SJCRH30 (cell line): Measurements from ENCODE around the gene NFIL3. TPM values are rescaled to one million over a fixed set of nuclear protein-coding genes. Genes with fewer than 3 reads are reported as not detected.
"Not testable (repeated sequence)": the region's sequence is repeated elsewhere in the genome, so short reads cannot be mapped to it uniquely, and the experiment has no call there.

ENCODE experiments used
- DNase-seq, 2 experiments: peaks; one replicate each; pipeline ENCODE4 v3.0.0-alpha.2; 2015 to 2020
- H3K27ac ChIP-seq: fragments of 250-450 bp; sonication (Bioruptor Pico); 2 replicates; pipeline ENCODE4 v1.5.1; 2020; ENCODE audit warnings: mild to moderate bottlenecking, moderate library complexity
- H3K27me3 ChIP-seq: fragments of 250-450 bp; sonication (Bioruptor Pico); 2 replicates; pipeline ENCODE4 v1.5.1; 2020; ENCODE audit warnings: mild to moderate bottlenecking, moderate library complexity
- H3K36me3 ChIP-seq: fragments of 250-450 bp; sonication (Bioruptor Pico); 2 replicates; pipeline ENCODE4 v1.5.1; 2020; ENCODE audit warnings: mild to moderate bottlenecking, moderate library complexity
- H3K4me1 ChIP-seq: fragments of 250-450 bp; sonication (Bioruptor Pico); 2 replicates; pipeline ENCODE4 v1.5.1; 2020; ENCODE audit warnings: mild to moderate bottlenecking, moderate library complexity
- H3K4me3 ChIP-seq: fragments of 250-450 bp; sonication (Bioruptor Pico); 2 replicates; pipeline ENCODE4 v1.5.1; 2020; ENCODE audit warnings: mild to moderate bottlenecking, moderate library complexity
- H3K9me3 ChIP-seq: fragments of 250-450 bp; sonication (Bioruptor Pico); replicated peaks from 2 replicates; pipeline ENCODE4 v1.5.1; 2020; ENCODE audit warnings: mild to moderate bottlenecking, moderate library complexity
- total RNA-seq: library from RNA; depleted of rRNA; stranded (reverse); fragments of >200 nt; shearing (Covaris generic); gene quantifications from 2 replicates; pipeline ENCODE4 v1.2.3, GENCODE V29; 2014; rRNA removed

NFIL3 gene
- 7.3 and 9.2 TPM in 2 replicates for total RNA-seq

DNA sequence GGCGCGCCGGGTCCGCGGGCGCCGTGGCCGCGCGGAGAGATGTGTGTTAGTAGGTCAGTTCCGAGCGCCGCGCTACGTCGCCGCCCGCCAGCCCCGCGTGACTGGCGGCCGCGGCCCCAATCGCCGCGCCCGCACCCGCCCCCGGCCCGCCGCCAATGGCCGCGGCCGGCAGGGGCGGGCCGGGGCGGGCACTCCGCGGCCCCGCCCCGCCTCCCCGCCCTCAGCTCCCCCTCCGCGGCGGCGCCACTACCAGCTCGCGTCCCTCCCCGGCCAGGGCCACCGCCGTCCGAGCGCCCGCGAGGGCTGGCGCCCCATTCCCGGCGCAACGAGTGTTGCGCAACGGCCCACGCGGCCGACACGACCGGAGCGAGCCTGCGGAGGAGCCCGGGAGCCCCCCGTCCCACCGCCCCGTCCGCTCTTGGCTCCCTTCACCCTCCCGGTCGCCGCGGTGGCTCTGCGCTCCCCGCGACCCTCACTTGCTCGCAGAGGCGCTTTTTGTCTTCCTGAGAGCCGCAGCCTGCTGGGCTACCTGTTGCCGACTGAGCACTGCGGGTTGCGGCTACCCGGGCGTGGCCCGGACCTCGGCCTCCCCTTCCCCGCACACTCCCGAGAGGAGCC, at the start of gene NFIL3:
NFIL3 (minus strand) TSS at position 48 of the 618 bp plus-strand sequence. CDS start 13,098 bp downstream, outside the sequence.
- DNase-seq = peak; percentile 77 to 85
- Histone ChIP-seq H3K27me3 (no peaks in the 10 kb centered on the region), H3K4me3 (peak within 1 kb of the TSS; percentile 95), H3K4me1 (no peaks in the 10 kb centered on the region; the same call in 1 of the 2 replicates), H3K36me3 (no peaks in the 10 kb centered on the region), H3K27ac (peak within 1 kb of the TSS; percentile 57), H3K9me3 (no peaks in the 10 kb centered on the region)

- not testable (repeated sequence) for H3K9me3 ChIP-seq, H3K27me3 ChIP-seq, H3K4me1 ChIP-seq, H3K36me3 ChIP-seq, DNase-seq, H3K4me3 ChIP-seq, H3K27ac ChIP-seq
These were observed 47.9 kb upstream of the NFIL3 start for GRCh38 chr9:91471524-91471923.

DNA sequence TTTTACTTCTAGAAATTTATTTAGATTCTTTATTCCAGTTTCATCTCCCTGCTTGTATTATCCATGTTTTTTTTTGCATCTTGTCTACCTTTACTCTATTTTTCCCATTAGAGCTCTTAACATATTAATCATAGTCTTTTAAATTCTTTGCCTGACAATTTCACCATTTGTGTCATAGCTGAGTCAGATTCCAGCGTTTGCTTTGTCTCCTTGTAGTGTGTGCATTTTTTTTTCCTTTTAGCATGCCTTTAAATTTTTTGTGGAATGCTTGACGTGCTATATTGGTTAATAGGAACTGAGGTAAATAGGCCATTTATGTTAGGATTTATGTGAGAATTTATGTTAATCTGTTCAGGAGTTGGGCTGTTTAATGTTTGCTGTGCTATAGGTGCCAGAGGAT, 41.8 kb upstream of the NFIL3 start:
- no peak overlapping the region for H3K27ac ChIP-seq

GRCh38 chr9:91458906-91459305, 35.3 kb upstream of the NFIL3 start:
- no peaks in the 10 kb centered on the region for H3K9me3 ChIP-seq
- H3K36me3 ChIP-seq = no peaks in the 10 kb centered on the region
- H3K27me3 ChIP-seq = no peaks in the 10 kb centered on the region
- H3K4me3 ChIP-seq = no peak overlapping the region
- H3K27ac ChIP-seq = no peak overlapping the region
- no peak for DNase-seq
- no peaks in the 10 kb centered on the region for H3K4me1 ChIP-seq

More for the DNA sequence above, 41.8 kb upstream of the NFIL3 start:
- no peak overlapping the region for H3K4me3 ChIP-seq
- no peaks in the 10 kb centered on the region for H3K9me3 ChIP-seq
- no peak for DNase-seq
- no peaks in the 10 kb centered on the region for H3K36me3 ChIP-seq
- no peaks in the 10 kb centered on the region for H3K27me3 ChIP-seq
- no peaks in the 10 kb centered on the region for H3K4me1 ChIP-seq

- no peak for DNase-seq
- H3K36me3 ChIP-seq = no peaks in the 10 kb centered on the region
- H3K27me3 ChIP-seq = no peaks in the 10 kb centered on the region
- H3K4me3 ChIP-seq = no peak overlapping the region
- H3K4me1 ChIP-seq = no peaks in the 10 kb centered on the region
- H3K9me3 ChIP-seq = no peaks in the 10 kb centered on the region
- H3K27ac ChIP-seq = no peak overlapping the region
These were observed 29.2 kb upstream of the NFIL3 start for GRCh38 chr9:91452844-91453243.

- Histone ChIP-seq H3K27me3 (no peaks in the 10 kb centered on the region), H3K9me3 (no peaks in the 10 kb centered on the region), H3K36me3 (no peaks in the 10 kb centered on the region), H3K4me3 (no peak overlapping the region), H3K27ac (no peak overlapping the region), H3K4me1 (no peaks in the 10 kb centered on the region)
- no peak for DNase-seq
These were observed 28.0 kb upstream of the NFIL3 start for GRCh38 chr9:91451431-91452270.

DNA sequence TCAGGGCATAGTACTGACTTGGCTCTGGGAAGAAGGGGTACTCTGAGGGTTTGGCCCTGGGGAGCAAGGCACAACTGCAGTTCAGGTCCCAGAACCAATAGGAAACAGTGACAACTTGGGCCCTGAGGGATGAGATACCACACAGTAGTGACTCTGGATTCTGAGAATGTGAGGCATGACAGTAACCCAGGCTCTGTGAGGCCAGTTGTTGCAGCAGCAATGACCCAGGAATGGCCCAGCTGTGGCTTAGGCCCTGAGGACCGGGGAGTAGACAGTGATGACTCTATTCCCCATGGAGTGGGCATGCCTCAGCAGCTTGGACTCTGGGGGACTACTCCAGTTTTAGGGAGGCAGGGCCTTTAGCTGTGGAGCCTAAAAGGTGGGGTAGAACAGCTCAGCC, 21.5 kb upstream of the NFIL3 start:
- H3K36me3 ChIP-seq = no peaks in the 10 kb centered on the region
- no peak overlapping the region for H3K27ac ChIP-seq
- H3K9me3 ChIP-seq = no peaks in the 10 kb centered on the region
- peaks cover 4% of the 10 kb centered on the region; the same call in 1 of the 2 replicates for H3K27me3 ChIP-seq
- no peak for DNase-seq
- H3K4me1 ChIP-seq = no peaks in the 10 kb centered on the region
- no peak overlapping the region for H3K4me3 ChIP-seq

GRCh38 chr9:91443994-91444392, 20.4 kb upstream of the NFIL3 start:
- no peaks in the 10 kb centered on the region for H3K36me3 ChIP-seq
- H3K27ac ChIP-seq = no peak overlapping the region
- no peaks in the 10 kb centered on the region for H3K4me1 ChIP-seq
- peaks cover 4% of the 10 kb centered on the region; the same call in 1 of the 2 replicates for H3K27me3 ChIP-seq
- DNase-seq = no peak
- no peaks in the 10 kb centered on the region for H3K9me3 ChIP-seq
- no peak overlapping the region for H3K4me3 ChIP-seq

GRCh38 chr9:91443321-91443993, 19.8 kb upstream of the NFIL3 start:
- Histone ChIP-seq H3K9me3 (no peaks in the 10 kb centered on the region), H3K27ac (no peak overlapping the region), H3K27me3 (peaks cover 4% of the 10 kb centered on the region; the same call in 1 of the 2 replicates), H3K4me3 (no peak overlapping the region), H3K4me1 (no peaks in the 10 kb centered on the region), H3K36me3 (no peaks in the 10 kb centered on the region)
- peak; percentile 52 to 56 for DNase-seq

DNA sequence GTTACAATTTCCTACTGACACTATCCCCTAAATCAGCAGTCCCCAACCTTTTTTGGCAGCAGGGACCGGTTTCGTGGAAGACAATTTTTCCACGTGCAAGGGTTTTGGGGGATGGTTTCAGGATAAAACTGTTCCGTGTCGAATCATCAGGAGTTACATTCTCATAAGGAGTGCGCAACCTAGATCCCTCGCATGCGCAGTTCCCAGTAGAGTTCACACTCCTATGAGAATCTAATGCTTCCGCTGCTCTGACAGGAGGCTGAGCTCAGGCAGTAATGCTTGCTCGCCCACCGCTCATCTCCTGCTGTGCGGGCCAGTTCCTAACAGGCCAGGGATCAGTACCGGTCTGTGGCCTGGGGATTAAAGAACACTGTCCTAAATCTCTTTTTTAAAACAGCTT, 13.2 kb upstream of the NFIL3 start:
- H3K4me1 ChIP-seq = no peaks in the 10 kb centered on the region
- DNase-seq = no peak
- H3K4me3 ChIP-seq = no peak overlapping the region
- H3K36me3 ChIP-seq = no peaks in the 10 kb centered on the region
- H3K27ac ChIP-seq = no peak overlapping the region
- peaks cover 4% of the 10 kb centered on the region; the same call in 1 of the 2 replicates for H3K27me3 ChIP-seq
- H3K9me3 ChIP-seq = no peaks in the 10 kb centered on the region

DNA sequence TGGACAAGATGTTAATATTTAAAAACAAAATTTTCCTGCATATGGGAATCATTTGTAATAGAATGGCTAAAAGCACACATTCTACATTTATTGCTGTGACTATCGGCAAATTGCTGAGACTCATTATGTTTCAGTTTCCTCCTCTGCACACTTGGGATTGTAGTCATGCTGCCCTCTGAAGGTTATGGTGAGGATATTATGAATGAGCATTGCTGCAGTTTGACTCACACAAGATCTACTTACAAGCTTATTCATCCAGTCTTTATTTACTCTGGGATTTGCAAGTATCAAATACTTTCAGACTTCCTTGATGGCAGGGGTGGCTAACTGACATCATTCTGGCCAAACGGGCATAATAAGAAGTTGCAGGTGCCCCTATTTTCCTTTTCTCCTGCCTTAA, 9.5 kb upstream of the NFIL3 start:
- Histone ChIP-seq H3K36me3 (no peaks in the 10 kb centered on the region), H3K27me3 (no peaks in the 10 kb centered on the region), H3K4me3 (no peak overlapping the region), H3K9me3 (no peaks in the 10 kb centered on the region), H3K4me1 (no peaks in the 10 kb centered on the region), H3K27ac (no peak overlapping the region)
- peak; percentile 18 to 54 for DNase-seq

DNA sequence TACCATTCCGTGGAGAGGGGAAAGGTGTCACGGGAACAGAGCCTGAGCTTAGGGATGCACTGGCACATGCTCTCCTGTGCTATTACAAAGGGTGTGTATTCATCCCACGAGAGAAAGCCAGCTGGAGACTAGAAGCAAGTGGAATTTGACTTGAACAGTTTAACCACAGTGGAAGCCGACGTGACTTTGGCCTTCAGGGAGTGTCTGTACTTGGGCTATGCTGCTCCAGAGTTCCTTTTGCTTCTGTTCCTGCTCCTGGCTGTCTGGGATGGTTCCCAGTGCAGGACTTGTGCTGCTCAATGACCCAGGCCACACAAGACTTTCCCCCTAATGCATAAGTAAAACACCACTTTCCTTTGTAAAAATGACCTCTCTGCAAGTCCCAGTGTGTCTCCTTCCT, 7.9 kb upstream of the NFIL3 start:
- DNase-seq = no peak
- Histone ChIP-seq H3K4me1 (no peaks in the 10 kb centered on the region), H3K27ac (no peak overlapping the region), H3K4me3 (no peak overlapping the region), H3K27me3 (no peaks in the 10 kb centered on the region), H3K36me3 (no peaks in the 10 kb centered on the region), H3K9me3 (no peaks in the 10 kb centered on the region)

GRCh38 chr9:91429501-91429900, 5.9 kb upstream of the NFIL3 start:
- Histone ChIP-seq H3K4me3 (no peak overlapping the region), H3K27me3 (no peaks in the 10 kb centered on the region), H3K4me1 (no peaks in the 10 kb centered on the region; the same call in 1 of the 2 replicates), H3K27ac (no peak overlapping the region), H3K9me3 (no peaks in the 10 kb centered on the region), H3K36me3 (no peaks in the 10 kb centered on the region)
- DNase-seq = no peak

GRCh38 chr9:91428927-91429351, 5.3 kb upstream of the NFIL3 start:
- H3K27ac ChIP-seq = no peak overlapping the region
- no peak for DNase-seq

GRCh38 chr9:91428436-91428835, 4.8 kb upstream of the NFIL3 start:
- no peaks in the 10 kb centered on the region; the same call in 1 of the 2 replicates for H3K4me1 ChIP-seq
- no peak overlapping the region for H3K27ac ChIP-seq
- no peaks in the 10 kb centered on the region for H3K36me3 ChIP-seq
- no peaks in the 10 kb centered on the region for H3K27me3 ChIP-seq
- DNase-seq = no peak
- no peaks in the 10 kb centered on the region for H3K9me3 ChIP-seq
- no peak overlapping the region for H3K4me3 ChIP-seq

More at GRCh38 chr9:91428927-91429351, 5.3 kb upstream of the NFIL3 start:
- H3K4me3 ChIP-seq = no peak overlapping the region
- H3K27me3 ChIP-seq = no peaks in the 10 kb centered on the region
- no peaks in the 10 kb centered on the region for H3K9me3 ChIP-seq
- H3K36me3 ChIP-seq = no peaks in the 10 kb centered on the region
- H3K4me1 ChIP-seq = no peaks in the 10 kb centered on the region; the same call in 1 of the 2 replicates
